ENCODE data around the gene HEXIM2.
A peak's percentile ranks its signal among the peaks of the same experiment; 100 is the strongest.

The HEXIM2 gene, protein sequence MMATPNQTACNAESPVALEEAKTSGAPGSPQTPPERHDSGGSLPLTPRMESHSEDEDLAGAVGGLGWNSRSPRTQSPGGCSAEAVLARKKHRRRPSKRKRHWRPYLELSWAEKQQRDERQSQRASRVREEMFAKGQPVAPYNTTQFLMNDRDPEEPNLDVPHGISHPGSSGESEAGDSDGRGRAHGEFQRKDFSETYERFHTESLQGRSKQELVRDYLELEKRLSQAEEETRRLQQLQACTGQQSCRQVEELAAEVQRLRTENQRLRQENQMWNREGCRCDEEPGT

DNA sequence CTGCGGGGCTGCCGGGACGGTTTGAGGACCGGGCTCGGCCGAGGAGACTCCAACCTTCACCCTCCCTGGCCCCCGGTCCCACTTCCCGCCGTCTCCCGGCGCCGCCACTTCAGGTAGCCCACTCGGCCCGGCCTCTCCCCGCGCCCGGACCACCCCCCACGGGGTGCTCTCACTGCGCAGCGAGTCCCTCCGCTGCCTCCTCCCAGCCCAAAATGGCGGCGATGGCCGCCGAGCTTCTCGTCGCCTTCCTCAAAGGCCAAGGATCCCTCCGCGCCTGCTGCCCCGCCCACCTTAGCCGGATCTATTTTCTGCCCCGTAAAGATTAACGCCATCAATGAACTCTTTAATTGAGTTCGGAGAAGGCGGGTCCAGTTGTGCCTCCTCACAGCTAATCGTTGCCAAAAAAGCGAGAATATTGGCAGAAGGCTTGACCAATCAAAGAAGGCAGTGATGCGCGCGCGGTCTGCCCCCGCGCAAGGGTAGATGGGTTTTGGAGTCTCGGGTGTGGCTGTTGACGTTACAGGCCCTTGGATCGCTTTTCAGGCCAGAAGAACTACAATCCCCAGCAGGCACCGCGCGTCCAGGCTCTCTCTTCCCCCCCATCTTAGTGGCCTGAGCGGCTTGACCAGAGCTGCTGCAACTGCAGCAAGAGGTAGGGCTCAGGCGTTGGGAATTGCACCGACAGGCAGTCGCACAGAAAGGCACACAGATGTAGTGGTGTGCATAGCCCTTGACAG lies at the start of gene HEXIM2:
TSS of gene HEXIM2 (plus strand) at position 588 of the 737 bp plus-strand sequence. CDS start 919 bp downstream, outside the sequence.
- H3K27me3 ChIP-seq (ENCODE audit: insufficient read depth, low read depth, severe bottlenecking): no peaks in the 10 kb centered on the region
- peak; percentile 100 for DNase-seq
- peaks cover 5% of the 10 kb centered on the region for H3K36me3 ChIP-seq
- peak within 1 kb of the TSS; percentile 78 for H3K4me3 ChIP-seq (ENCODE audit: low read depth, low read length)
- TF ChIP-seq, protein P1, sequence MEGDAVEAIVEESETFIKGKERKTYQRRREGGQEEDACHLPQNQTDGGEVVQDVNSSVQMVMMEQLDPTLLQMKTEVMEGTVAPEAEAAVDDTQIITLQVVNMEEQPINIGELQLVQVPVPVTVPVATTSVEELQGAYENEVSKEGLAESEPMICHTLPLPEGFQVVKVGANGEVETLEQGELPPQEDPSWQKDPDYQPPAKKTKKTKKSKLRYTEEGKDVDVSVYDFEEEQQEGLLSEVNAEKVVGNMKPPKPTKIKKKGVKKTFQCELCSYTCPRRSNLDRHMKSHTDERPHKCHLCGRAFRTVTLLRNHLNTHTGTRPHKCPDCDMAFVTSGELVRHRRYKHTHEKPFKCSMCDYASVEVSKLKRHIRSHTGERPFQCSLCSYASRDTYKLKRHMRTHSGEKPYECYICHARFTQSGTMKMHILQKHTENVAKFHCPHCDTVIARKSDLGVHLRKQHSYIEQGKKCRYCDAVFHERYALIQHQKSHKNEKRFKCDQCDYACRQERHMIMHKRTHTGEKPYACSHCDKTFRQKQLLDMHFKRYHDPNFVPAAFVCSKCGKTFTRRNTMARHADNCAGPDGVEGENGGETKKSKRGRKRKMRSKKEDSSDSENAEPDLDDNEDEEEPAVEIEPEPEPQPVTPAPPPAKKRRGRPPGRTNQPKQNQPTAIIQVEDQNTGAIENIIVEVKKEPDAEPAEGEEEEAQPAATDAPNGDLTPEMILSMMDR (IDR thresholded peaks at IDR 0.05; ENCODE audit: low read depth, low read length): no peak
- H3K27ac ChIP-seq: peak within 1 kb of the TSS; percentile 99
- H3K9me3 ChIP-seq (ENCODE audit: severe bottlenecking): no peaks in the 10 kb centered on the region

DNA sequence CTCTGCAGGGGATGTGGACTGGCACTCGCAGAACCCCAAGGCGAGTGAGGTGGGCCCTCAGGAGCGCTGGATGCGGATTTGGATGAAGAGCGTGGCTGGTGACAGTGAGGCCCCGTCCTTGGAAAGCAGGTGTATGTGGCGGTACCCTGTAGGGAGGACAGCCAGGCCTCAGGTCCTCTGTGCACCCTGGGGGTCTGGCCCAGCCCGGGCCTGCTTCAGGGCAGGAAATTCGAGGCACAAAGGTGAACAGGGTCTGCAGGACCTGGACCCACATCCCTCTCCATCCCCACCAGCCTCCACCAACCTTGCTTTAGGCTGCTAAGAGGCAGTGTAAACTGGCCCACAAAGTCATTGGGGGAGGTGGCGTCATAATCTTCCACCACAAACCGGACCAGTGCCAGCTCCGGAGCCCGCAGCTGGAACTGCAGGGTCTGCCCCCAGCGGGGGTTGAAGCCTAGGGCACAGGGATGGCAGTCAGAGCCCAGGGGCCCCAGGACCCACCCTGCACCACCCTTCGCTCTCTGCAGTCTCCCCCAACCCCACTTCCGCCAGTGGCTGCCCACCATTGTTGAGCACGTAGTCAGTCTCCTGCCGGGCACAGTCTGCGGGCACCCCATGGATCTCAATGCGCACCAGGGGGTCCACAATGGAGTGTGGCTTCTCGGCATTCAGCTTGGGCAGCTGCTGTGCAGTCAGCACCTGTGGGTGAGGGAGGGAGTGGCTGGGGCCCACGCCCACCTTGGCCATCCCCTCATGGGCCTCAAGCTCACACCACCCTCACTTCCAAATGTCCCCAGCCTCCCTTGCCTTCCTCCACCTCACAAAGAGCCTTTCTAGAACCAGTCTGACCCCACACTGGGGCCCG lies 48.9 kb upstream of the HEXIM2 start:
- Histone ChIP-seq H3K27me3 (ENCODE audit: insufficient read depth, low read depth, severe bottlenecking) (no peaks in the 10 kb centered on the region), H3K9me3 (ENCODE audit: severe bottlenecking) (no peaks in the 10 kb centered on the region), H3K4me3 (ENCODE audit: low read depth, low read length) (no peak overlapping the region), H3K27ac (no peak overlapping the region), H3K36me3 (peaks cover 19% of the 10 kb centered on the region)
- TF ChIP-seq, protein P1 (IDR thresholded peaks at IDR 0.05; ENCODE audit: low read depth, low read length): no peak
- no peak for DNase-seq

DNA sequence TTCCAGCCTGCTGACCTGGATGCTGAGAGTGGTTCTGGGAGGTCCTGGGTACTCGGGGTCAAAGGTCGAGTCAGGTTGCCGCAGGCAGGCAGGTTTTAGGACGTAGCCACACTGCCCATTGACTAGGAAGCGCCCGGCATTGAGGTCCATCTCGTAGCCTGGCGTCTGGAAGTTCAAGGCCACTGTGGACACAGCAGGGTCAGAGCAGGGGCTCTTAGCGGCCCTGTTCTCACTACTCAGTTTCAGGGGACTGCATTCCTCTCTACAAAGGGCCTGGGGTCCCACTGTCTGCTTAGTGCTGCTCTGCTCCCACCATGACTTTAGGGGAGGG lies 48.3 kb upstream of the HEXIM2 start:
- TF ChIP-seq, protein P1 (IDR thresholded peaks at IDR 0.05; ENCODE audit: low read depth, low read length): no peak
- Histone ChIP-seq H3K4me3 (ENCODE audit: low read depth, low read length) (no peak overlapping the region), H3K9me3 (ENCODE audit: severe bottlenecking) (no peaks in the 10 kb centered on the region), H3K27ac (no peak overlapping the region), H3K27me3 (ENCODE audit: insufficient read depth, low read depth, severe bottlenecking) (no peaks in the 10 kb centered on the region), H3K36me3 (peaks cover 15% of the 10 kb centered on the region)
- no peak for DNase-seq

DNA sequence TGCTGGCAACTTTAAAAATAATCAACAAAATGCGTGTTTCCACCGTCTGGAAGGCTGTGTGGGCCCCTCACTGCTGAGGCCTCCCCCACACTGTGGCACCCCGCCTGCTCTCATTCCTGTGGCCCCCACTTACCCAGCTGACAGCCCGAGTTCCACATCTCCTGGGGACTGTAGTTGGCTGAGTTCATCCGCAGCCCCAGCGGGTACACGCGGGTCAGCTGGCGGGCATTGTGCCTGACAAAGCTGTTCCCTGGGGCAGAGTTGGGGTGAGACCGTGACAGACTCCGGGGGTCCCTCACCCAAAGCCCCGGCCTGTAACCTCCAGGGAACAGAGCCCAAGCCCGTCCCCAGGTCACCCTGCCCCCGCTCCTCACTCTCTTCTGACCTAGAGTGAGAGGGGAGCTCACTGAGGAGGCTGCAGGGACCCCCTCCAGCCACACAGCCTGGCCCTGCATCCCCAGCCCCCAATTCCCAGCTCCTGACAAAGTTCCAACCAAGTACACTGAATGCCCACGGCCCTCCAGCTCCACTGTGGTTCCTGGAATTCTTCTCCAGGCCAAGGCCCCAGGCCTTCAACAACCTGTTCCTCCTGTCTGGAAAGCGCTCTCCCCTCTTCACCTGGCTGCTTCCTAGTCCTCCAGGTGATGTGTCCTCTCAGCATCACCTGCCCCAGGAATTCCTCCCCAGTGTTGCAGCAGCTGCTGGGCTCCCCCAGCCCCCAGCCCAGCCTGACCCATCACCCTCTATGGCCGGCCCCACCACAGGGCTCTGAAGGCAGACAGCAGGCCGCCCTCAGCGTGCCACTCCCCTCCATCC lies 47.4 kb upstream of the HEXIM2 start:
- Histone ChIP-seq H3K27ac (no peak overlapping the region), H3K9me3 (ENCODE audit: severe bottlenecking) (no peaks in the 10 kb centered on the region), H3K27me3 (ENCODE audit: insufficient read depth, low read depth, severe bottlenecking) (no peaks in the 10 kb centered on the region), H3K36me3 (peaks cover 11% of the 10 kb centered on the region), H3K4me3 (ENCODE audit: low read depth, low read length) (no peak overlapping the region)
- DNase-seq: no peak
- TF ChIP-seq, protein P1 (IDR thresholded peaks at IDR 0.05; ENCODE audit: low read depth, low read length): no peak

DNA sequence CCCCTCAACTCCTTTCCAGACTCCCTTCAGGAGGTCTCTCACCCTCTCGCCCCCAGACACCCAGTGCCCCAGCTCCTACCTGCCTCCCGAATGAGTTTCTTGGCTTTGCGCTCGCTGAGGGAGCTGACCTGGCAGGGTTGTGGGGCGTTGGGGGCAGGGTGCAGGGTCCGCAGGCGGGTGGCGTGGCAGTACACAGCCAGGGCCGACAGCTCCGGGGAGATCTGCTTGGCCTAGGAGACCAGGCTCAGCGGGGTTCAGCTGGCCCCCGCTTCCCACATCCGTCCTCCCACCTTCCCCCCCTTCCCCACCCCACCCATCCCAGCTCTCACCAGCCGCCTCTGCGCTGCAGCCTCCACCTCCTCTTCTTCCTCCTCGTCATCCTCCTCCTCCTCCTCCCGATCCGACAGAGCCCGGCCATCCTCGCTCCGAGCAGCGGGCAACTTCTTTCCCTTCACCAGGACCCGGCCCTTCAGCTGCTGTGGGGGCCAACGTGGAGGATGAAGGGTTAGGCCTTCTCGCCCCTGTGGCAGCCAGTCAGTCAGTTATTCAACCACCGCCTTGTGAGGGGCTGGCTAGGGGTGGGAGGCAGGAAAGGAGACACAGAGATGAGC lies 46.6 kb upstream of the HEXIM2 start:
- no peaks in the 10 kb centered on the region for H3K27me3 ChIP-seq (ENCODE audit: insufficient read depth, low read depth, severe bottlenecking)

More for the DNA sequence above, 46.6 kb upstream of the HEXIM2 start:
- Histone ChIP-seq H3K36me3 (peaks cover 9% of the 10 kb centered on the region), H3K4me3 (ENCODE audit: low read depth, low read length) (no peak overlapping the region), H3K27ac (no peak overlapping the region), H3K9me3 (ENCODE audit: severe bottlenecking) (no peaks in the 10 kb centered on the region)
- TF ChIP-seq, protein P1 (IDR thresholded peaks at IDR 0.05; ENCODE audit: low read depth, low read length): no peak
- DNase-seq: no peak
